Nephron (organoid): Measurements from ENCODE around the gene XCL2.
"Not testable (repeated sequence)": the region's sequence is repeated elsewhere in the genome, so short reads cannot be mapped to it uniquely, and the experiment has no call there.

Source experiments
- H3K27ac Mint-ChIP-seq, 3 experiments: 2 replicates each; pipeline ENCODE4 v1.8.0; 2020; ENCODE audit warnings: mixed read lengths in 3 of 3, mild to moderate bottlenecking in 2 of 3, moderate library complexity in 1 of 3
- H3K27me3 Mint-ChIP-seq: 2 replicates; pipeline ENCODE4 v1.8.0; 2021; ENCODE audit warnings: low read depth, mild to moderate bottlenecking, moderate library complexity, mixed read lengths
- H3K36me3 Mint-ChIP-seq: 2 replicates; pipeline ENCODE4 v1.8.0; 2020; ENCODE audit warnings: low read depth, mixed read lengths
- H3K4me1 Mint-ChIP-seq: 2 replicates; pipeline ENCODE4 v1.8.0; 2020; ENCODE audit warnings: mixed read lengths
- H3K4me3 Mint-ChIP-seq, 3 experiments: 2 replicates each; pipeline ENCODE4 v1.8.0; 2020; ENCODE audit warnings: mild to moderate bottlenecking in 3 of 3, mixed read lengths in 3 of 3, moderate library complexity in 2 of 3
- H3K9me3 Mint-ChIP-seq: 2 replicates; pipeline ENCODE4 v1.8.0; 2020; ENCODE audit warnings: mixed read lengths
- TF ChIP-seq, protein P1 (sequence below), 3 experiments: fragments of 200-600 bp; sonication (generic); IDR thresholded peaks; one replicate each; pipeline ENCODE4 v1.5.0; 2021; ENCODE audit warnings: antibody characterized with exemption in 3 of 3; ENCODE audit not compliant: unreplicated experiment in 3 of 3

XCL2 gene, protein sequence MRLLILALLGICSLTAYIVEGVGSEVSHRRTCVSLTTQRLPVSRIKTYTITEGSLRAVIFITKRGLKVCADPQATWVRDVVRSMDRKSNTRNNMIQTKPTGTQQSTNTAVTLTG

DNA sequence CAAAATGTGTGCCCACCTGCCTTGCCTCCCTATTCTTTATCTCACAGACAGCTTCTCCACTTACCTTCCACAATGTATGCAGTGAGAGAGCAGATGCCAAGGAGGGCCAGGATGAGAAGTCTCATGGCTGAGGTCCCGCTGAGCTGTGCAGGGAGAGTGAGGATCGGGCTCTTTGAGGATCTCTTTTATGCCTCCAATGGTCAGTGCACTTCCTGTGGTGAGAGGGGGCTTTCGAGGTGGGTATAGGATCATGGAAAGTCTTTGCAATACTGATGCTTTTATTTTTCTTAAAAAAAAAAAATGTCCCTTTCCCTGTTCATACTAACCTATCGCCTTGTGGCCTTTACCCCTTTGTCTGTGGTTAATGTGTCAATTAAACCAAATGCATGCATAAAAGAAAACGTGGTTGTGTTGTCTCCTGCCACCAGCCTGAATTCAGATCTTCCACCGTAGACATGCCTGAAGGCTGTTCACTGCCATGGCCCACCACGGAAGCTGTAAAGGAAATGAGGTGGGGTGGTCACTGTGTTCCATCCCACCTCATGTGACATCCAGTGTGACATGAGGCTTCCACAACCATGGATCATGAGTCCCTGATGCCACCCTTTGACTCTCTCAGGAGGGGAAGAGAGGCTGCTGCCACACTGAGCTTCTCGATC is at the start of gene XCL2:
XCL2 (minus strand) TSS at position 158 of the 659 bp plus-strand sequence; CDS start at position 125, 33 bp downstream.
- H3K36me3 Mint-ChIP-seq, H3K27ac Mint-ChIP-seq, H3K27me3 Mint-ChIP-seq, H3K4me1 Mint-ChIP-seq, H3K4me3 Mint-ChIP-seq: not testable (repeated sequence)
- H3K9me3 Mint-ChIP-seq = peaks cover 12% of the 10 kb centered on the region

DNA sequence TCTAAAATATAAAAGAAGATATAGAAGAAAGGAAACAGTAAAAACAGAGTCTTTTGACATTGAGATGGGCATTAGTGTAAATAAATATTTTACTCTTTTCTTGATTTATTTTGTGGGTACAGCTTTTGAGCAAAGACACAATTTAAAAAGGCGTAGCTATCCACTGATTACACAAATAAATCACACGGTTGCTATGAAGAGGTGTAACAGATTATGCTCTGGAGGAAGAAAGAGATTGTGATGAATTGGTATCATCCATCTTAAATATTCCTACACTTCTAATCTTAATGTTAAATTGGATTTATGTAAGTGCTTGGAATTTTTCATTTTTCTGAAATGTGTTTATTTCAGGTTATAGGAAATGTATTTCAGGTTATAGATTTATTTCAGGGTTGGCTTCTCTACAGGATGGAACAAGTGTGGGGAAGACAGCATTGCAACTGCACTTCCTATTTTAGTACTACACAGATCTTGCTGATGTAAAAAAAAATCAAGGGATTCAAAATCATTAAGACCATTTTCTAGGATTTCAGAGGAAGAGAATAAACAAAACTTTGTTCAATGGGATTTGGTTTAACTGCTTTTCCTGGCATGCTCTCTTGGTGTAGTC is 47.9 kb upstream of the XCL2 start:
- no peaks in the 10 kb centered on the region for H3K27me3 Mint-ChIP-seq
- TF ChIP-seq, protein P1, sequence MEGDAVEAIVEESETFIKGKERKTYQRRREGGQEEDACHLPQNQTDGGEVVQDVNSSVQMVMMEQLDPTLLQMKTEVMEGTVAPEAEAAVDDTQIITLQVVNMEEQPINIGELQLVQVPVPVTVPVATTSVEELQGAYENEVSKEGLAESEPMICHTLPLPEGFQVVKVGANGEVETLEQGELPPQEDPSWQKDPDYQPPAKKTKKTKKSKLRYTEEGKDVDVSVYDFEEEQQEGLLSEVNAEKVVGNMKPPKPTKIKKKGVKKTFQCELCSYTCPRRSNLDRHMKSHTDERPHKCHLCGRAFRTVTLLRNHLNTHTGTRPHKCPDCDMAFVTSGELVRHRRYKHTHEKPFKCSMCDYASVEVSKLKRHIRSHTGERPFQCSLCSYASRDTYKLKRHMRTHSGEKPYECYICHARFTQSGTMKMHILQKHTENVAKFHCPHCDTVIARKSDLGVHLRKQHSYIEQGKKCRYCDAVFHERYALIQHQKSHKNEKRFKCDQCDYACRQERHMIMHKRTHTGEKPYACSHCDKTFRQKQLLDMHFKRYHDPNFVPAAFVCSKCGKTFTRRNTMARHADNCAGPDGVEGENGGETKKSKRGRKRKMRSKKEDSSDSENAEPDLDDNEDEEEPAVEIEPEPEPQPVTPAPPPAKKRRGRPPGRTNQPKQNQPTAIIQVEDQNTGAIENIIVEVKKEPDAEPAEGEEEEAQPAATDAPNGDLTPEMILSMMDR (IDR thresholded peaks at IDR 0.05; ENCODE audit: unreplicated experiment in 3 of 3) = no peak
- no peak overlapping the region for H3K27ac Mint-ChIP-seq
- no peaks in the 10 kb centered on the region for H3K4me1 Mint-ChIP-seq
- H3K36me3 Mint-ChIP-seq = no peaks in the 10 kb centered on the region
- no peak overlapping the region for H3K4me3 Mint-ChIP-seq
- peaks cover 2% of the 10 kb centered on the region for H3K9me3 Mint-ChIP-seq

DNA sequence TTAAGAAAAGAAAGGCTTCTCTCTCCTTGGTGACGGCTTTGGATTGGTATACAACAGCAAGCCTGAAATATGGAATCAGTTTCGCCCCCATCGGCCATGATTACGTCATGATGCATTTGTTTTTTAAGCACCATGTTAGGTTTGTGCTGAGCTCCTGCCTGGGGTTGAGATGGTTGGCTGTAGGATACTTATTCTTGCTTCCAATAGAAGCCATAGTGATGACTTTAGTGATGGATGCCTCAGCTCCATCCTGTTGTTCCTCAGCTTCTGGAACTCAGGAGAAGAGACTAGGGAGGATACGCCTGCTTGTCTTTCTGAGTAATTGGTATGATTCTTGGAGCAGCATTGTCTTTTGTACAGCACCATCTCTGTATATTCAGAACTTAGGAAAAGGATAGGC is 47.3 kb upstream of the XCL2 start:
- no peaks in the 10 kb centered on the region for H3K4me1 Mint-ChIP-seq
- H3K9me3 Mint-ChIP-seq = no peaks in the 10 kb centered on the region
- H3K4me3 Mint-ChIP-seq = no peak overlapping the region
- TF ChIP-seq, protein P1 (IDR thresholded peaks at IDR 0.05; ENCODE audit: unreplicated experiment in 3 of 3) = no peak
- H3K27ac Mint-ChIP-seq = no peak overlapping the region
- H3K27me3 Mint-ChIP-seq = peaks cover 1% of the 10 kb centered on the region
- H3K36me3 Mint-ChIP-seq = no peaks in the 10 kb centered on the region

DNA sequence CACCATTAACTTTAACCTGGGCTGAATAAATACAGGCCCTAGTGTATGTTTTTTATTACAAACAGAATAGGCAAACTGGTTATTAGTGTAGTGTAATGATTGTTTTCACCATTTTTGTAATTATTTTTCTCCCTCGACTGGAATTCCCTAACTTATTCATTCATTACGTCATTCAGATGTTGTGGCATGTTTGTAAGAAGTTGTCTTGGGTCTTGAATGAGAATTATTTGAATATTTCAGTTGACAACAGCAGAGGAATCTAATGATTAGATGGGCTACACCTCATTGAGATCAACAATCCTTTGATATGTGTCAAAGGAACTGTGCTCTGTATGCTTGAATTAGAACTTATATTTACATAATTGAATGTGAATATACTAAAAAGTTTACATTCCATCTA is 45.4 kb upstream of the XCL2 start:
- Mint-ChIP-seq H3K4me3 (no peak overlapping the region), H3K27me3 (peaks cover 9% of the 10 kb centered on the region), H3K4me1 (no peaks in the 10 kb centered on the region), H3K27ac (no peak overlapping the region), H3K36me3 (no peaks in the 10 kb centered on the region), H3K9me3 (no peaks in the 10 kb centered on the region)
- TF ChIP-seq, protein P1 (IDR thresholded peaks at IDR 0.05; ENCODE audit: unreplicated experiment in 3 of 3) = no peak

DNA sequence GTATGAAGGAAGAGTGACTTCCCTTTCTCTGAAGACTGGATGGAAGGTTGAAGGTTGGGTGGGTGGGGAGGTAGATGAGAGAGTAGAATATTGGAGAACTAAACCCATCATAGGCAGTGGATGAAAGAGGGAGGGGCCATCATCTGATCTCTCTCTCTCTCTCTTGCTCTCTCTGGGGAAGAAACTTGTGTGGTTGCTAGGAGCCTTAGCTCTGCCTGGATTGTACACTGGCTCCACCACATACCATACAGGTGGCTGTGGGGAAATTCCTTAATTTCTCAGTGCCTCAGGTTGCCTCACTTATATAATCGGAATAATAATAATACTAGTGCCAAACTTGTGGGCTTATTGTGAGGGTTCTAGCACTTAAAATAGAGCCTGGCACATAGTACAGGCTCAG is 42.1 kb upstream of the XCL2 start:
- Mint-ChIP-seq H3K4me1 (peaks cover 7% of the 10 kb centered on the region), H3K27me3 (peaks cover 9% of the 10 kb centered on the region), H3K9me3 (no peaks in the 10 kb centered on the region), H3K4me3 (no peak overlapping the region), H3K27ac (no peak overlapping the region), H3K36me3 (no peaks in the 10 kb centered on the region)
- TF ChIP-seq, protein P1 (IDR thresholded peaks at IDR 0.05; ENCODE audit: unreplicated experiment in 3 of 3) = no peak

DNA sequence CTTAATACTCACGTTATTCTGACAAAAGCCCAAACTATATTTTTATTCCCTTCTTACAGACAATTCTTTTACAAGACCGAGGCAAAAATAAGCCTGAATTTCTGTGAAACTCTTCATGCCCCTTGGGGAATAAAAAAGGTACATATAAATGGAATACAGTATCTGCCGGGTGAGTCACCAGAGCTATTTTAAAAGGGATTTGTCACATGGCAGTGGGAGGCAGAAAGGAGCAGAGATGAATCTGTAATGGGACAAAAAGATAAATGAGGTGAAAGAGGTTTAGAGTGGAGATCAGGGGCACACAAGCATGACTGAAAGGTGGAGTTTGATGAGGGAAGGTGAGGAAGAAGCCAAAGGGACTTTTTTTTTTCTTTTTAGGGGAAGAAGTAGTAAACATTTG is 41.4 kb upstream of the XCL2 start:
- TF ChIP-seq, protein P1 (IDR thresholded peaks at IDR 0.05; ENCODE audit: unreplicated experiment in 3 of 3) = no peak
- Mint-ChIP-seq H3K36me3 (no peaks in the 10 kb centered on the region), H3K27me3 (peaks cover 9% of the 10 kb centered on the region), H3K4me1 (peaks cover 7% of the 10 kb centered on the region), H3K4me3 (no peak overlapping the region), H3K9me3 (no peaks in the 10 kb centered on the region), H3K27ac (no peak overlapping the region)
